ENCODE measurements around the gene E2F2. TPM values are rescaled to one million over a fixed set of nuclear protein-coding genes. Genes with fewer than 3 reads are reported as not detected.

Gene E2F2
- total RNA-seq, 1 donor from 2014 or later, result 1.1 TPM

- DNase-seq (peak; percentile 2), ATAC-seq (no peak)
- H3K27me3 ChIP-seq (ENCODE audit: low read depth), result no peaks in the 10 kb centered on the region
- H3K9me3 ChIP-seq, result no peaks in the 10 kb centered on the region
- intact Hi-C loops (cut with DNase I), result no loop called here
- no peaks in the 10 kb centered on the region for H3K36me3 ChIP-seq
- TF ChIP-seq, protein P1, sequence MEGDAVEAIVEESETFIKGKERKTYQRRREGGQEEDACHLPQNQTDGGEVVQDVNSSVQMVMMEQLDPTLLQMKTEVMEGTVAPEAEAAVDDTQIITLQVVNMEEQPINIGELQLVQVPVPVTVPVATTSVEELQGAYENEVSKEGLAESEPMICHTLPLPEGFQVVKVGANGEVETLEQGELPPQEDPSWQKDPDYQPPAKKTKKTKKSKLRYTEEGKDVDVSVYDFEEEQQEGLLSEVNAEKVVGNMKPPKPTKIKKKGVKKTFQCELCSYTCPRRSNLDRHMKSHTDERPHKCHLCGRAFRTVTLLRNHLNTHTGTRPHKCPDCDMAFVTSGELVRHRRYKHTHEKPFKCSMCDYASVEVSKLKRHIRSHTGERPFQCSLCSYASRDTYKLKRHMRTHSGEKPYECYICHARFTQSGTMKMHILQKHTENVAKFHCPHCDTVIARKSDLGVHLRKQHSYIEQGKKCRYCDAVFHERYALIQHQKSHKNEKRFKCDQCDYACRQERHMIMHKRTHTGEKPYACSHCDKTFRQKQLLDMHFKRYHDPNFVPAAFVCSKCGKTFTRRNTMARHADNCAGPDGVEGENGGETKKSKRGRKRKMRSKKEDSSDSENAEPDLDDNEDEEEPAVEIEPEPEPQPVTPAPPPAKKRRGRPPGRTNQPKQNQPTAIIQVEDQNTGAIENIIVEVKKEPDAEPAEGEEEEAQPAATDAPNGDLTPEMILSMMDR (IDR thresholded peaks at IDR 0.05), result no peak
- no peak overlapping the region for H3K4me3 ChIP-seq
- H3K27ac ChIP-seq, result no peak overlapping the region
- peaks cover 53% of the 10 kb centered on the region for H3K4me1 ChIP-seq
Observed at GRCh38 chr1:23565776-23566175, 34.7 kb upstream of the E2F2 start.

DNA sequence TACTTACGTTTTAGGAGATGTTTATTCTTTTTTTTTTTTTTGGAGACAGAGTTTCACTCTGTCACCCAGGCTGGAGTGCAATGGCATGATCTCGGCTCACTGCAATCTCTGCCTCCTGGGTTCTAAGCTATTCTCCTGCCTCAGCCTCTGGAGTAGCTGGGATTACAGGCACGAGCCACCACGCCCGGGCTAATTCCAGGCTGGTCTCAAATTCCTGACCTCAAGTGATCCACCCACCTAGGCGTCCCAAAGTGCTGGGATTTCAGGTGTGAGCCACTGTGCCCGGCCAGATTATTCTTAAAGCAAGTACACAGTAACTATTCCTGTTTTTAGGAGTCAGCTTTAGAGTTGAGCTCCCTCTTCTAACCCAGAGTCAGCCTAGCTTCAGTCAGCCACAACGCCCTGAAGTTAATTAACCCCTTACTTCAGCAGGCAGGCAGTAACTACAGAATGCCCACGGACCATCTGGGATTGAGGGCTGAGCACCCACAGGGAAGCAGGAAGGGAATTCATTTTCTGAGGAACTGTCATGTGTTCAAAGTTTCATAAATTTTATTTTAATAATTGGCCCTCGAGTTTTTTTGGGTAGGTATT is 33.6 kb upstream of the E2F2 start:
- H3K36me3 ChIP-seq, result no peaks in the 10 kb centered on the region
- intact Hi-C loops (cut with DNase I), result no loop called here
- H3K4me3 ChIP-seq, result no peak overlapping the region
- DNase-seq (peak; percentile 56), ATAC-seq (no peak)
- peak overlapping the region; percentile 96 for H3K27ac ChIP-seq
- peaks cover 63% of the 10 kb centered on the region for H3K4me1 ChIP-seq
- TF ChIP-seq, protein P1 (IDR thresholded peaks at IDR 0.05), result no peak
- no peaks in the 10 kb centered on the region for H3K27me3 ChIP-seq (ENCODE audit: low read depth)
- no peaks in the 10 kb centered on the region for H3K9me3 ChIP-seq

GRCh38 chr1:23563755-23564374 is 32.8 kb upstream of the E2F2 start:
- Histone ChIP-seq H3K27me3 (ENCODE audit: low read depth) (no peaks in the 10 kb centered on the region), H3K36me3 (no peaks in the 10 kb centered on the region), H3K9me3 (no peaks in the 10 kb centered on the region), H3K27ac (peak overlapping the region; percentile 96), H3K4me1 (peaks cover 58% of the 10 kb centered on the region), H3K4me3 (no peak overlapping the region)
- intact Hi-C loops (cut with DNase I), result no loop called here
- TF ChIP-seq, protein P1 (IDR thresholded peaks at IDR 0.05), result no peak
- no peak for DNase-seq
- ATAC-seq, result no peak

- H3K4me1 ChIP-seq, result peaks cover 54% of the 10 kb centered on the region
Observed at GRCh38 chr1:23563003-23563402, 32.0 kb upstream of the E2F2 start.

GRCh38 chr1:23562137-23562876 is 31.3 kb upstream of the E2F2 start:
- Histone ChIP-seq H3K9me3 (no peaks in the 10 kb centered on the region), H3K36me3 (peaks cover 4% of the 10 kb centered on the region), H3K4me3 (peak overlapping the region; percentile 92), H3K4me1 (peaks cover 54% of the 10 kb centered on the region), H3K27me3 (ENCODE audit: low read depth) (no peaks in the 10 kb centered on the region), H3K27ac (peak overlapping the region; percentile 96)
- intact Hi-C loops (cut with DNase I), result no loop called here
- ATAC-seq (peak; percentile 82 to 85), DNase-seq (peak; percentile 97)
- TF ChIP-seq, protein P1 (IDR thresholded peaks at IDR 0.05), result no peak

More at GRCh38 chr1:23563003-23563402, 32.0 kb upstream of the E2F2 start:
- intact Hi-C loops (cut with DNase I), result no loop called here
- no peak for ATAC-seq
- Histone ChIP-seq H3K4me3 (no peak overlapping the region), H3K27me3 (ENCODE audit: low read depth) (no peaks in the 10 kb centered on the region), H3K36me3 (no peaks in the 10 kb centered on the region), H3K27ac (peak overlapping the region; percentile 96), H3K9me3 (no peaks in the 10 kb centered on the region)
- no peak for DNase-seq
- TF ChIP-seq, protein P1 (IDR thresholded peaks at IDR 0.05), result no peak
